Stimulated activated CD8-positive, alpha-beta memory T cell treated with anti-CD3 and anti-CD28 coated beads, Interleukin-15, amount 100 ng/mL, for 1 hour (primary cell): Measurements from ENCODE around the gene GOLGA8O.
"Not testable (repeated sequence)": the region's sequence is repeated elsewhere in the genome, so short reads cannot be mapped to it uniquely, and the experiment has no call there.

Source experiments
- DNase-seq: peaks from one replicate; pipeline ENCODE4 v3.0.0-alpha.2; 2020; ENCODE audit warnings: low read depth

Gene GOLGA8O, protein sequence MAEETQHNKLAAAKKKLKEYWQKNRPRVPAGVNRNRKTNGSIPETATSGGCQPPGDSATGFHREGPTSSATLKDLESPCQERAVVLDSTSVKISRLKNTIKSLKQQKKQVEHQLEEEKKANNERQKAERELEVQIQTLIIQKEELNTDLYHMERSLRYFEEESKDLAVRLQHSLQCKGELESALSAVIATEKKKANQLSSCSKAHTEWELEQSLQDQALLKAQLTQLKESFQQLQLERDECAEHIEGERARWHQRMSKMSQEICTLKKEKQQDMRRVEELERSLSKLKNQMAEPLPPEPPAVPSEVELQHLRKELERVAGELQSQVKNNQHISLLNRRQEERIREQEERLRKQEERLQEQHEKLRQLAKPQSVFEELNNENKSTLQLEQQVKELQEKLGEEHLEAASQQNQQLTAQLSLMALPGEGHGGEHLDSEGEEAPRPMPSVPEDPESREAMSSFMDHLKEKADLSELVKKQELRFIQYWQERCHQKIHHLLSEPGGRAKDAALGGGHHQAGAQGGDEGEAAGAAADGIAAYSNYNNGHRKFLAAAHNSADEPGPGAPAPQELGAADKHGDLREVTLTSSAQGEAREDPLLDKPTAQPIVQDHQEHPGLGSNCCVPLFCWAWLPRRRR

DNA sequence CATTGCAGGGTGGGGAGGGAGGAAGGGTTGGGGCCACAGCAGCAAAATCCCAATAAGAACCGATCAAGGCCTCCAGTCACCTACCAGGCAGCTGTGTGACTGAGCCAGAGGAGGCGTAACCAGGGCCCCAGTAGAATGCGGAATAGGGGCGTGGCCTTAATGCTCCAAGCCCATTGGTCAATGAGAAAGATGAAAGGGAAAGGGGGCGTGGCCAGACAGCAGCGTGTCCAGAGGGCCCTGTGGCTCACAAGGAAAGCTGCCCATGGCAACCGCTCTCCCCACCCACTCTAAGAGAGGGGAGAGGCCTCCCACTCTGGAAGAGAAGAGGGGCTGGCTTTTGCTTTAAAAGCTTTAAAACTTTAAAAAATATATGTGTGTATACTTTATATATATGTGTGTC lies at the start of gene GOLGA8O:
Gene GOLGA8O, minus strand, starts transcription at position 101 of the 400 bp plus-strand sequence. Its CDS starts 98 bp downstream, at position 3.
- DNase-seq, result not testable (repeated sequence)

DNA sequence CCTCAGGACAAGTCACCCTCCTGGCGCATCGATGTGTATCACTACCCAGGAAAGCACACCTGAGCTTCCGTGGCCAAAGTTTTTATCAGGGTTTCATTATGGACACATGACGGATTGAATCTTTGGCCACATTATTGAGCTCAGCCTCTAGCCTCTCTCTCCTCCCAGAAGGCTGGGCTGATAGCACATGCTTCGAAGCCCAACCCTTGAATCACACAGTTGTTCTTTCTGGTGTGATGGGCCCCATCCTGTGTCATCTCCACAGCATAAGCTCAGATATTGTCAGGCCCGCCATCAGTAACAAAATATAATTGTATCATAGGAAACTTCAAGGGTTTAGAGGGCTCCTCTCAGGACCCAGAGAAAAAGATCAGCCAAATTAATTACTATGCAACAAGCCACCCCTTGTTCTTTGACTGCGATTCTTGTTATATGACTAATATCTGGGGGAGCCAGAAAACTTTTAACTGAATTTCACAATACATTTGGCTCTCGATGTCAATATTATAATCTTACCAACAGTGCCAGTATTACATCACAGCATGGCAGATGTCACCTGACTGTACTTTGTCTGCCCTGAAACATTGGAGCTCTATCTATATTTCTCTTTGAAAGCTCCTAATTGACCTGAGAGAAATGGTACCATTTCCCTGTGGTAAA lies 48.8 kb upstream of the GOLGA8O start:
- DNase-seq, result not testable (repeated sequence)

DNA sequence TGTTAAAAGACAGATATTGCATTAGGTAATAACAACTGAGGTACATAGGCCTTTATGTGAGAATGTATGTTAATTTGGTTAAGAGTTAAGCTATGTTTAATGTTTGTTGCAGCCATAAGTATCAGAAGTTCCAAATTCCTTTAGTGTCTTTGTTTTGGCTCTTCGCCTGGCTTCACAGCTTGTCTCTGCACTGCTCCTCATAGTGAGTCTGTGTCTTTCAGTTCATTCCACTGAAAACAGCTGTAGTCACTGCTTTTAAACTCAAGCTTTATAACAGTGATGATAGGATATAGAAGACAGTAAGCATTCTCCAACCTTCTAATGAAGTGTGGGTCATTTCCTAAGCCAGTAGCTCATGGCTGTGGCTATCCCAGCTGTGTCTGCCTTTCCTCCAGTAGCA lies 47.5 kb upstream of the GOLGA8O start:
- DNase-seq, result not testable (repeated sequence)

DNA sequence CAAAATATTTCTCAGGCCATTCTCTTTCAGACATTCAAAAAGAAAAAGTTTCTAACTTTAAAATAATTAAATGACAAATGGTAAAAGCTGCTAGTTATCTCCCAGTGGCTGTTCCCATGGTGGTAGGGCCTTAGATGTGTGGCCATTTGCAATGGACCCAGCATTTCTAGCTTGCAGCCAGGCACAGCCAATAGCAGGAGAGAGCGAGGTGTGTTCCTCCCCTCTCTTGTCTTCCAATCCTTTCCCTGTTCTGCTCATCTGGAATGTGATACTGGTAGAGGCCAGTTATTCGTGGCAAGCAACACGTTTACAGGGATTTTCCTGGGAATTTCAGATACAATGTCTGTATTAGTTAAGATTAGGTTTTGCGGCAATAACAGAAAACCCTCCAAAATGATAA lies 37.3 kb upstream of the GOLGA8O start:
- not testable (repeated sequence) for DNase-seq

DNA sequence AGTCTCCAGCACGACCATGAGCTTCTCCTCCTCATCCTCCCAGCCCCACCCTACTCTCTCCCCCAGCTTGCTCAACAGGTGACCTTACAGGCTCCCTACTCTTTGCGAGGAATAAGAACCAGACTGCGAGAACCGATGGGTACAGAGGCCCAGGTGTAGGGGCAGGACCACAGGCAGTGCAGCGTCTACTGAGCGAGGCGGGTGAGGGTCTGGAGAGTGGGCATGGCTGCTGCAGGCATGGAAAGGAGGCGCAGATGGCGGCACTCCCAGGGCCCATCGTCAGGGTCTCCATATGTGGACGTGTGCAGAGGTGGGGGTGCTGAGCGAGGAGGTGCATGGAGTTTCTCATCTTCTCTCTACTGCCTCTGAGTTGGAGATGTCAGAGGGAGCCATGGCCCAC lies 31.0 kb upstream of the GOLGA8O start:
- not testable (repeated sequence) for DNase-seq

DNA sequence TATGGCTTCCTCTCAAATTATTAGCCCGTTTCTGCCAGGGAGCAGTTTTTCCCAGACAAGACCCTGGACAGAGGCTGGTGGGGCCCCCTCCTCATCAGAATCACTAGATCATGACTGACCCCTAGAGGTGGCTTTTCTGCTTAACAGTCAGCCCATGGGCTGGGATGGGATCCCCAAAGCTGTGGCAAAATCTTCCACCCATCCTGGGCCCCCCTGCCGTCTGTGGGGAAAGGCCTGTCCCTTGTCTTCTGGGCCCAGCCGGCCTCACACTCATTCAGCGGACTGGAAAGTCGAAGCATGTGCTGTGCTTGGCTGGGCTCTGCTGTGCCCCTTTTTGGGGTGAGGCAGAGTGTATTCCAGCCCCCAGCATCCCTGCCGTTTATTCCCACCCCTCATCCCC lies 27.9 kb upstream of the GOLGA8O start:
- DNase-seq, result not testable (repeated sequence)

DNA sequence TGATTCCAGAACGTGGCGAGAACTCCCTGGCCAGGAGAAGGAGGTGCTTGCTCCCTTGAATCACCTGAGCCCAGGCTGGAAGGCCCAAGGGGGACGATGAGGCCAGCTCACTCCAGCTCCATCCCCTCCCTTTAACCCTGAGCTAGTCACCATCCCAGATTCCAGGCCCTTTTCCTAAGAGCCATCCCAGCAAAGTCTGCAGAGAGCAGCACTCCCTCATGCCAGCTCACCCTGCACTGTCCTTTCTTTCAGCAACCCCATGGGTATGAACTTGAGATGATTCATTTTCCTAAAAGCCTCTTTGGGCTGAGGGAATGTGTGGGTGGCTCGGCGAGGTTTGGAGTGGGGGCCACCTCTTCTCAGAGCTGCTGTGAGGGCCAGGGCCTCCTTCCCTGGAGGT lies 26.2 kb upstream of the GOLGA8O start:
- not testable (repeated sequence) for DNase-seq

DNA sequence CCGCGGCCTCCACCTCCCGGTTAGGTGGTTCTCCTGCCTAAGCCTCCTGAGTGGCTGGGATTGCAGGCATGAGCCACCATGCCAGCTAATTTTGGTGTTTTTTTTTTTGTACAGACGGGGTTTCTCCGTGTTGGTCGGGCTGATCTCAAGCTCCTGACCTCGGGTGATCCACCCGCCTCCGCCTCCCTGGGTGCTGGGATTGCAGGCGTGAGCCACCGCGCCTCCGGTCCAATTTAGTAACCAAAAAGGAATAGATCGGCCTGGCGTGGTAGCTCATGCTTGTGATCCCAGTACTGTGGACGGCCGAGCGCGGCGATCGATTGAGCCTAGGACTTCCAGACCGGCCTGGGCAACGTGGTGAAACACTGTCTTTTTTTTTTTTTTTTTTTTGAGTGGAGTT lies 12.6 kb upstream of the GOLGA8O start:
- DNase-seq, result not testable (repeated sequence)

DNA sequence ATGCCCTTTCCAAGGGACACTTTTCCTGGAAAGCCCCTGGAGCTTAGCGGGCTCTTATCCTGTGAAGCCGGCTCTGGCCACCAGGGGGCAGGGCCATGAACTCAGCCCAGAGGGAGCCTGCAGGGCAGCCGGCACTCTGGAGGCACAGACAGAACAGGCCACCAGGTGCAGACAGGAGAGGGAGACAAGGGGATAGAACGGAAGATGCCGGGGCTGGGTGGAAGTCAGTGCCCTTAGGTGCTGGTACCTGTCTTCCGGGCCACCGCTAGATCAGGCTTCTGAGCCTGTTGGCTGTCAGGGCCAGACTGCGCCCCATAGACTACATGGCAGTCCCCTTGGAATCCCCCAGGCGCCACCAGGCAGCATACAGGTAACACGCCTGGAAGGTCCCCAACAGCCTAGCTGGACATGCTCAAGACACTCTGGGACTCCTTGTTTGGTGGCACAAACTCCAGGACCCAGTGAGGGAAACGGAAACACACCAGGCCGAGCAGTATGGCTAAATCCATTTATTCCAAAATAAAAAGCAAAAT lies 14.9 kb downstream of the GOLGA8O start:
- DNase-seq, result not testable (repeated sequence)

DNA sequence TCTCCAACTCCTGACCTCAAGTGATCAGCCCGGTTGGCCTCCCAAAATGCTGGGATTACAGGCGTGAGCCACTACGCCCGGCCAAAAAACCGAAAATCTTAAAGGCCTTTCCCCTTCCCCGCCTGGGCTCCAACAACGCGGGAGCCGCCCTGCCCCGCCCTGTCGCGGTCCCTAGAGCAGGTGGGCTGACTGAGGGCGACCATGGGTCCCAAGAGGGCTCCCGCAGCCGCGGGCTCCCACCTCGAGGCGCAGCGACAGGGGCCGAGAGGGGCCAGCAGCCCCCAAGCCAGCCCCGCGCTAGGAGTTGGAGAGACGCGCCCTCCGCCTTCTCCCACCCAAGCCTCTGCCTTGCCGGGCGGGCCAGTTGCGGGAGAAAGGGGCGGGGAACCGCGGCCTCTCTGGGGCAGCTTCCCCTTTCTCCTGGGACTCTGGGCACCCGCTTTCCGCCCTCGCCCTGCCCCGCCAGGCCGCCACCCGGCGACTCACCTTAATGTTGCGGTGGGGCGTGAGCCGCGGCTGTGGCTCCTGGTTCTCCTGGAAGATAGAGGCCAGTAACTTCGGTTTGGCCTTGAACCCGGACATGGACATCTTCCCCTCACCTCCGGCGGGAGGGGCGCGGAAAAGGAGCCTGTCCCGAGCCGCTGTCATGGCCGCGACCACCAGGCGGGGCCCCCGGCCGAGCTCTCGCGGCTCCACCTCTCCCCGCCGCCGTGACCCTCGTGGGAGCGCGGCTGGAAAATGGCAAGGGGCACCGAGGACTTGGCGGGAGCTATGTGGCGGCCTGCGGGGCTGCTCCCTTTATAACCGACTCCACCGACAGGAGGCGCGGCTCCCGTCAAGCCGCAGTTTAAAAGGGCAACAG lies 21.1 kb downstream of the GOLGA8O start:
- DNase-seq, result not testable (repeated sequence)

DNA sequence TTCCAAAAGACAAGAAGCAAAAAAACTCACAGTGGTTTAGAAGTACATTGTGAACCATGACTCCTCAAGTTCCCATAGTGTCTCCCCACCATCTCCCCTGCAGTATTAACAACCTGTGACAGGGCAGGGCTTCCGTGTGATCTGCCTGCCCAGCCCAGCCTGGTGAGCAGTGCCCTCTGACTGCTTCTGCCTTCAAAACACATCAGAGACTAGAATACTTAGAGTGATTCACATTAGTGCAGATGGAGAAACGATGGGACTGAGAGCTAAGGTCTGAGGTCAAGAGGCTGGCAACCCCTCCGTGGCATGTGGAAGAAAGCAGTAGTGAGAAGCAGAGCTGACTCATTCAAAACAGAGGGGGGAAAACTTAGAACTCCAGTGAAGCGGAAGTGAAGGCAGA lies 27.8 kb downstream of the GOLGA8O start:
- not testable (repeated sequence) for DNase-seq

DNA sequence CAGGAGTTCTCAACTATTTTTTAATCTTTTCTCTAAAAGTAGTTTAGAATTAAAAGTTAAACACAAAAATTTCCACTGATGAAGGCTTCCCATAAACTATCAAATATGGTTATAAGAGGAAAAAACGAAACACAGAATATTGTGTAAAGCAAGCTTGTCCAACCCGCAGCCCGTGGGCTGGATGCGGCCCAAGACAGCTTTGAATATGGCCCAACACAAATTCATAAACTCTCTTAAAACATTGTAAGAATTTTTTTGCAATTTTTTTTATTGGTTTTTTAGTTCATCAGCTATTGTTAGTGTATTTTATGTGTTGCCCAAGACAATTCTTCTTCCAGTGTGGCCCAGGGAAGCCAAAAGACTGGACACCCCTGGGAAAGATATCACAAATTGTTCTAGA lies 28.9 kb downstream of the GOLGA8O start:
- DNase-seq, result not testable (repeated sequence)

DNA sequence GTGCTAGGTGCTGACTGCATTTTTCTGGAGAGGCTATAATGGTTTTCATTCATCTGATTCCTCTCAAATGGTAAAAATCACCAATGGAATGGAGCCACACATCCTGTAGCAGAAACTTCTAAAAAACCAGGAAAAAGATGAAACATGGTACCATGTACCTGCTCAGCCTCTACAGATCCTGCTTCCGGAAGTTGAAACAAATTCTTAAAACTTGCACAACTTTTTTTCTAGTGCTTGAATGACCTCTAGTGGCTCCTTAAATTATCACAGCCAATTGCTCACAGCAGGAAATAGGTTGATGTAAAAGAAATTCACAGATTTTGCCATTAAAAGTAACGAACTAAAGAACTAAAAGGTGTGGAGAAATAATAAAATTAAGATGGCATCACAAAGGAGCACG lies 47.5 kb downstream of the GOLGA8O start:
- not testable (repeated sequence) for DNase-seq

DNA sequence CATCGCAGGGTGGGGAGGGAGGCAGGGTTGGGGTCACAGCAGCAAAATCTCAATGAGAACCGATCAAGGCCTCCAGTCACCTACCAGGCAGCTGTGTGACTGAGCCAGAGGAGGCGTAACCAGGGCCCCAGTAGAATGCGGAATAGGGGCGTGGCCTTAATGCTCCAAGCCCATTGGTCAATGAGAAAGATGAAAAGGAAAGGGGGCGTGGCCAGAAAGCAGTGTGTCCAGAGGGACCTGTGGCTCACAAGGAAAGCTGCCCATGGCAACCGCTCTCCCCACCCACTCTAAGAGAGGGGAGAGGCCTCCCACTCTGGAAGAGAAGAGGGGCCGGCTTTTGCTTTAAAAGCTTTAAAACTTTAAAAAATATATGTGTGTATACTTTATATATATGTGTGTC lies 52.2 kb downstream of the GOLGA8O start, which contains the start of gene GOLGA8K:
Gene GOLGA8K, minus strand, starts transcription at position 101 of the 400 bp plus-strand sequence. Its CDS starts 98 bp downstream, at position 3.
- not testable (repeated sequence) for DNase-seq

DNA sequence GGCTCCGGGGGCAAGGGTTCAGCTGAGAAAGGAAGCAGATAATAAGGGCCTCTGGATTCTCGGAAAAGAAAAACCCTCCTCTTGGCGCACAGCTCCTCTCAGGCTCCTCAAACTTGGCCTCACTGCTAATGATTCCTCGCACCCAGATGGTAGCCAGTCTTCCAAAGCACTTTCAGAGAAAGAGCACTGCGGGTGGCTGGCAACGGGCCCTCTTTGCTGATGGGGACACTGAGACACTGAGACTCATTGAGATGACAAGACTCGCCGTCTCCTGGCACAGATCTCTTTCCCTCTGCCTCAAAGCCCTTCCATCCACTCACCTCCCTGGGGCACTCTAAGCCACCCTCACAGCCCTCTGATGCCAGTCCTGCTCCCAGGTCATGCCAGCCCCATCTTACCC lies 58.9 kb downstream of the GOLGA8O start:
- DNase-seq, result not testable (repeated sequence)
